Measurements from ENCODE around the gene USP36.
A peak's percentile ranks its signal among the peaks of the same experiment; 100 is the strongest.
"Not testable (repeated sequence)": the region's sequence is repeated elsewhere in the genome, so short reads cannot be mapped to it uniquely, and the experiment has no call there.

USP36 gene

GRCh38 chr17:78759969-78760352, 80.7 kb downstream of the USP36 start:
- in situ Hi-C loops (cut with MboI; ENCODE audit: low pct_unique_long_range_greater_than_20kb, low sequenced_read_pairs): loop anchor here (10.0 kb wide), 1 partner anchor 55 kb away; no protein-coding TSS in a partner anchor
- no peak for DNase-seq

GRCh38 chr17:78759203-78759968, 81.2 kb downstream of the USP36 start:
- in situ Hi-C loops (cut with MboI; ENCODE audit: low pct_unique_long_range_greater_than_20kb, low sequenced_read_pairs): loop anchor here (10.0 kb wide), 1 partner anchor 55 kb away; no protein-coding TSS in a partner anchor
- DNase-seq: peak; percentile 92

- no peak for DNase-seq
- in situ Hi-C loops (cut with MboI; ENCODE audit: low pct_unique_long_range_greater_than_20kb, low sequenced_read_pairs): loop anchor here (10.0 kb wide), 1 partner anchor 61 kb away; no protein-coding TSS in a partner anchor
These were observed 87.0 kb downstream of the USP36 start for GRCh38 chr17:78753316-78754250.

DNA sequence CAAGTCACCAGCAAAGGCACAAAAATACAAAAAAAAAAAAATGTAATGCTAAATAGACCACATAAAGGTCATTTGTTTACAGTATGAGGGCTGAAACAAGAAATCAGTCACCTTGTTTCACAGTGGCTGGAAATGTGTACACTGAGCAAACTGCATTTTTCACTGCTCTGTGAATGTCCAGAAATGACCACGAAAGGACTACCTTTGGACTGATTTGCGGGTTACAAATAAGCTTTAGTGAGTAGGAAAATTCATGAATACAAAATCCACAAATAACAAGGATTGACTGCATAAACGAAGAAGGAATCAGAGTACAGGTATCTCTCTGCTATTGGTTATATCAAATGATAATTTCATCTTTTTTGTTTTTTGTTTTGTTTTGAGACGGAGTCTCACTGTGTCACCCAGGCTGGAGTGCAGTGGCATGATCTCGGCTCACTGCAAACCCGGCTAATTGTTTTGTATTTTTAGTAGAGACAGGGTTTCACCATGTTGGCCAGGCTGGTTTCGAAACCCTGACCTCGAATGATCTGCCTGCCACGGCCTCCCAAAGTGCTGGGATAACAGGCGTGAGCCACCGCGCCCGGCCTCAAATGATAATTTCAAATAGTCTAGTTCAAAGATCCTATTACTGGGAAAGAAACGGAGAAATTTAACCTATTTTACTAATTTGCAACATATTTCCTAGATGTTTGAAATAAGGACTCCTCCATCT, 89.0 kb downstream of the USP36 start:
- in situ Hi-C loops (cut with MboI; ENCODE audit: low pct_unique_long_range_greater_than_20kb, low sequenced_read_pairs): loop anchor here (10.0 kb wide), 1 partner anchor 63 kb away; no protein-coding TSS in a partner anchor
- no peak for DNase-seq

- in situ Hi-C loops (cut with MboI; ENCODE audit: low pct_unique_long_range_greater_than_20kb, low sequenced_read_pairs): loop anchor here (10.0 kb wide), 1 partner anchor 64 kb away; no protein-coding TSS in a partner anchor
- not testable (repeated sequence) for DNase-seq
These were observed 89.6 kb downstream of the USP36 start for GRCh38 chr17:78751000-78751399.

GRCh38 chr17:78748730-78749317, 91.8 kb downstream of the USP36 start:
- DNase-seq: peak; percentile 96
- in situ Hi-C loops (cut with MboI; ENCODE audit: low pct_unique_long_range_greater_than_20kb, low sequenced_read_pairs): no loop called here

GRCh38 chr17:78748048-78748729, 92.4 kb downstream of the USP36 start:
- in situ Hi-C loops (cut with MboI; ENCODE audit: low pct_unique_long_range_greater_than_20kb, low sequenced_read_pairs): no loop called here
- no peak for DNase-seq

DNA sequence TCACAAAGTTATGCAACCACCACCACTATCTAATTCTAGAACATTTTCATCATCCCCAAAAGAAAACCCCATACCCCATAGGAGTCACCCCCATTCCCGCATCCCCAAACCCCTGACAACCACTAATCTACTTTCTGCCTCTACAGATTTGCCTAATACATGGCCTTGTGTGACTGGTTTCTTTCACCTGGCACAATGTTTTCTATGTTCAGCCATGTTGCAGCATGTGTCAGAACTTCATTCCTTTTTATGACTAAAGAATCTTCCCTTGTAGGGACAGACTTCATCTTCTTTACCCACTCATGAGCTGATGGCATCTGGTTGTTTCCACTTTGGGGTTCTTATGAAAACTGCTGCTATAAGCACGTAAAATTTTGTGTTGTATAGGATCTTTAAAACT, 93.1 kb downstream of the USP36 start:
- in situ Hi-C loops (cut with MboI; ENCODE audit: low pct_unique_long_range_greater_than_20kb, low sequenced_read_pairs): no loop called here
- no peak for DNase-seq

DNA sequence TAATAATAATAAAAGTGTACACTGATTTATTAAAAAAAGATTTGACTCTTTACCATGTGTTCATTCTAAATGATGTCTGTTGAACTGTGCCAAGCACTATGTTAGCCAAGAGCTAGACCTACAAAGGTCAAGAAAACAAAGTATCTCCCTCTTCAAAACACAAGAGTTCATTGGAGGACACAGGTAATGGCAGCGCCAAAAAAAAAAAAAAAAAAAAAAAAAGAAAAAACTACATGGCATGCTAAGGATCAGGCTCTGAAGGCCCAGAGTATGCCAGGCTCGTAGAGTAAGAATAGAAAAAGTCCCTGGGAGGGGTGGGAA, 93.7 kb downstream of the USP36 start:
- DNase-seq: no peak
- in situ Hi-C loops (cut with MboI; ENCODE audit: low pct_unique_long_range_greater_than_20kb, low sequenced_read_pairs): no loop called here

DNA sequence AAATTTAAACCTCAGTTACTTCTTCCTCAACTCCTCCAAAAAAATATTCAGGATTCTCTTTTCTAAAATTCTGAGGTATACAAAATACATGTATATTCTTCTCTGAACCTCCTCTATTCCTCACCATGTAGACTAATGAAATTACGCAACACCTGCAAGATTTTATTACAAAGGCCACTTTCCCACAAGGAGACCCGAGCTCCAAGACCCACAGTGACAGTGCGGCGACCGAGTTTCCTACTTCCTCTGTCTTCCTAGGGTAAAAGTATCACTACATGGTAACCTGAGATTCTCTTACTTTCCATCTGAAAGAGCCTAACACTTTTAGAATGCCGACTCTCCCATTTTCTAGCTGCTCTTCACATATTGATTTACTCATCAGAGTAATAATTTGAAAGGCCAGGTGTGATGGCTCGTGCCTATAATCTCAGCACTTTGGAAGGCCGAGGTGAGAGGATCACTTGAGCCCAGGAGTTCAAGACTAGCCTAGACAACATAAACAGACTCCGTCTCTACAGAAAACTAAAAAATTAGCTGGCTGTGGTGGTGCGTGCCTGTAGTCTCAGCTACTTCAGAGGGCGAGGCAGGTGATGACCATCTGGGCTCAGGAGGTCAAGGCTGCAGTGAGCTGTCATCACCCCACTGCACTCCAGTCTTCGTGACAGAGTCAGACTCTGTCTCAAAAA, 94.2 kb downstream of the USP36 start:
- peak; percentile 41 for DNase-seq
- in situ Hi-C loops (cut with MboI; ENCODE audit: low pct_unique_long_range_greater_than_20kb, low sequenced_read_pairs): no loop called here
